Chondrocyte (in vitro differentiated cells): ENCODE data around the gene C16orf90. TPM values are rescaled to one million over a fixed set of nuclear protein-coding genes. Genes with fewer than 3 reads are reported as not detected.

Experiments used
- DNase-seq: peaks from one replicate; pipeline ENCODE4 v3.0.0; 2021; ENCODE audit warnings: mixed read lengths, low spot score
- H3K27ac Mint-ChIP-seq: one replicate; pipeline ENCODE4 v1.8.0; 2021; ENCODE audit warnings: mild to moderate bottlenecking, moderate library complexity, mixed read lengths; ENCODE audit not compliant: unreplicated experiment
- H3K27me3 Mint-ChIP-seq: 2 replicates; pipeline ENCODE4 v1.8.0; 2021; ENCODE audit warnings: low read depth, mixed read lengths
- H3K36me3 Mint-ChIP-seq: 2 replicates; pipeline ENCODE4 v1.8.0; 2021; ENCODE audit warnings: low read depth, mixed read lengths
- H3K4me1 Mint-ChIP-seq: 2 replicates; pipeline ENCODE4 v1.8.0; 2021; ENCODE audit warnings: low read depth, mild to moderate bottlenecking, mixed read lengths
- H3K4me3 Mint-ChIP-seq: one replicate; pipeline ENCODE4 v1.8.0; 2021; ENCODE audit warnings: mild to moderate bottlenecking, moderate library complexity, mixed read lengths; ENCODE audit not compliant: unreplicated experiment
- H3K9me3 Mint-ChIP-seq: 2 replicates; pipeline ENCODE4 v1.8.0; 2021; ENCODE audit warnings: low read depth, mixed read lengths
- CTCF ChIP-seq: fragments of 200-600 bp; sonication (generic); IDR thresholded peaks from 2 replicates; pipeline ENCODE4 v1.5.0; 2021; ENCODE audit warnings: antibody characterized with exemption, mild to moderate bottlenecking, moderate library complexity
- total RNA-seq: library from RNA; stranded (reverse); gene quantifications from 3 replicates; pipeline ENCODE4 v1.2.1, GENCODE V29; 2021

The C16orf90 gene
- total RNA-seq, 1 donor from 2014 or later, result not detected

GRCh38 chr16:3465301-3465700, 30.0 kb downstream of the C16orf90 start:
- Mint-ChIP-seq H3K27ac (no peak overlapping the region), H3K9me3 (no peaks in the 10 kb centered on the region), H3K27me3 (no peaks in the 10 kb centered on the region), H3K36me3 (peaks cover 5% of the 10 kb centered on the region), H3K4me3 (no peak overlapping the region), H3K4me1 (peaks cover 39% of the 10 kb centered on the region)
- no peak for TF ChIP-seq CTCF
- DNase-seq, result no peak

DNA sequence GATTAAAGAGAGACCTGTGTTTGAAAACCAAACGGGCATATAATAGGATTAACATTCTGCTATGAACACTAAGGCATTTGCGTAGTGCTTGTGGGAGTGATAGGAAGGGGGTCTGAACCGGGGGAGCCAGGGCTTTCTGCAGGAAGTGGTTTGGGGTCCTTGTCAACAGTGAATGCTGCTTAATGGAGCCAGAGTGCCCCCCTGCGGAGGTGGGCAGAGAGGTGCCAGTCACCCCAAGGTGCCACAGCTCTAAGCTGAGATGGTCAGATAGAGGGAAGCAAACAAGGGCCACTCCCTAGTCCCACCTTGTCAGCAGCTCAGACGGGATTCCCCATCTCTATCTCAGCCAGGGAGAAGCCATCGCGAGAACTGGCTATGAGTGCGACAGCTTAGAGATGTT, 34.1 kb downstream of the C16orf90 start:
- no peak for TF ChIP-seq CTCF
- Mint-ChIP-seq H3K27me3 (no peaks in the 10 kb centered on the region), H3K4me1 (peaks cover 60% of the 10 kb centered on the region), H3K27ac (no peak overlapping the region), H3K36me3 (peaks cover 1% of the 10 kb centered on the region), H3K9me3 (no peaks in the 10 kb centered on the region), H3K4me3 (no peak overlapping the region)
- no peak for DNase-seq

GRCh38 chr16:3460585-3460984, 34.7 kb downstream of the C16orf90 start:
- TF ChIP-seq CTCF, result no peak
- Mint-ChIP-seq H3K27me3 (no peaks in the 10 kb centered on the region), H3K9me3 (no peaks in the 10 kb centered on the region), H3K27ac (no peak overlapping the region), H3K36me3 (no peaks in the 10 kb centered on the region), H3K4me3 (no peak overlapping the region), H3K4me1 (peaks cover 62% of the 10 kb centered on the region)
- DNase-seq, result no peak

DNA sequence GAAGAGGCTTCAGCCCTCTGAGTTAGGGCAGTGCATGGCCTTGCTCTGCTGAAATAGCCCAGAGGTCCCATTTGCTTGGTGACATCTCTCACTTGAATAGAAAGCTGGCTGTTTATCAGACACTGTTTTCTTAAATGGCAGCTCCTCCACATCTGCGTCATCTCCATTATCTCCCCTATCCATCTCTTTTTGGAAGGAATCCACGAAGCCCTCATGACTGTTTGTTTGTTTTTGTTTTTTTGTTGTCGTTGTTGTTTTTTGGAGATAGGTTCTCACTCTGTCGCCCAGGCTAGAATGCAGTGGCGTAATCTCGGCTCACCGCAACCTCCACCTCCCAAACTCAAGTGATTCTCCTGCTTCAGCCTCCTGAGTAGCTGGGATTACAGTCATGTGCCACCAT, 35.2 kb downstream of the C16orf90 start:
- no peaks in the 10 kb centered on the region for H3K36me3 Mint-ChIP-seq
- H3K27me3 Mint-ChIP-seq, result no peaks in the 10 kb centered on the region
- no peak for DNase-seq
- peaks cover 60% of the 10 kb centered on the region for H3K4me1 Mint-ChIP-seq
- peak overlapping the region; percentile 94 for H3K27ac Mint-ChIP-seq
- H3K4me3 Mint-ChIP-seq, result no peak overlapping the region
- no peak for TF ChIP-seq CTCF
- no peaks in the 10 kb centered on the region for H3K9me3 Mint-ChIP-seq

GRCh38 chr16:3459401-3460090, 35.7 kb downstream of the C16orf90 start:
- no peak for TF ChIP-seq CTCF
- Mint-ChIP-seq H3K27me3 (no peaks in the 10 kb centered on the region), H3K36me3 (no peaks in the 10 kb centered on the region), H3K9me3 (no peaks in the 10 kb centered on the region), H3K27ac (peak overlapping the region; percentile 94), H3K4me3 (peak overlapping the region; percentile 88), H3K4me1 (peaks cover 55% of the 10 kb centered on the region)
- no peak for DNase-seq
